Measurements from ENCODE around the gene STRA8.

The STRA8 gene, protein sequence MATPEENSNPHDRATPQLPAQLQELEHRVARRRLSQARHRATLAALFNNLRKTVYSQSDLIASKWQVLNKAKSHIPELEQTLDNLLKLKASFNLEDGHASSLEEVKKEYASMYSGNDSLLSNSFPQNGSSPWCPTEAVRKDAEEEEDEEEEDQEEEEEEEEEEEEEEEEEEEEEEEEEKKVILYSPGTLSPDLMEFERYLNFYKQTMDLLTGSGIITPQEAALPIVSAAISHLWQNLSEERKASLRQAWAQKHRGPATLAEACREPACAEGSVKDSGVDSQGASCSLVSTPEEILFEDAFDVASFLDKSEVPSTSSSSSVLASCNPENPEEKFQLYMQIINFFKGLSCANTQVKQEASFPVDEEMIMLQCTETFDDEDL

DNA sequence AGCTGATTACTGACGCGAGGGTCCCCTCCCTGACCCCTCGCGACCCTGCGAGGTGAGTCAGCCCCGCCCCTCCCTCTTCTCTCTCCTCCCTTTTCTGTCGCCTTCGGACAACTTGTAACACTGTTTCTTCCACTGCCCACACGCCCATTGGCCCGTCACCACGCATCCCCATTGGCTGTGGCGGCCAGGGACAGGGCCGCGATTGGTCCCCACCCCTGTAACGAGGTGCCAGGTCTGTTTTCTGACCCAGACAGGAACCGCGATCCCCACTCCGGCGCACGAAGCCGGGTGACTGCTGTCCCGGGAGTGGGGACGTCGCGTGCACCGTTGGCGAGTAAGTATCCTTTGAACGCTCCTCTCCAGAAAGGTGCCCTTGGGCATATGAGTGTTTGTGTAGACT is at the start of gene STRA8:
Gene STRA8 (plus strand): TSS at position 269 of the 400 bp plus-strand sequence. CDS start 6,687 bp downstream, outside the sequence.
- no peak for DNase-seq (ENCODE audit: low read depth)

DNA sequence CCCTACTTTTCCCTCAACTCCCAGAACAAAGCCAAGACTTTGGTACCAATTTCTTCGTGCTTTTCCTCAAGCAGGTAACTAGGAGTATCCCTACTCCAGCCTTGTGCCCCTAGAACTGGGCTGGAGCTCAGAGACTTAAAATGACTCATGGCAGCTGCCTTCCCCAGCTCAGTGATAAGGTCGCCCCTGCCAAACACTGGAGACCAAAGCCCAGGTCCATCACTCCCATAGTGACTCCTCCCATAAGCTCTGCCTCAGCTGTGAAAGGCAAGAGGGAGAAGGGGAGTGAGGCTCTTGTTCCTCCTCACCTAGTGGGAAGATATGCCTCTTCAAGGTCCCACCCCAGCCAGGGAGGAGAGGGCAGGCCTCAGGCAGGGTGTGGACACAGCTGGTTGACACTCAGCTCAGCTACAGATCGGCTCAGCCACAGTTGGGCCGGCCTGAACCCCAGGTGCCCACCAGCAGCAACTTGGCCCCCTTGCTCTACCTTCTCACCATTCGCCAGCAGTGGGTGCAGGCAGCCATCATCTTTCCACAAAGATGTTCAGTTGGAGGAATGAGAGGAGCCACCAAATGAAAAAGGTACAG is 49.3 kb upstream of the STRA8 start:
- DNase-seq (ENCODE audit: low read depth) = no peak

DNA sequence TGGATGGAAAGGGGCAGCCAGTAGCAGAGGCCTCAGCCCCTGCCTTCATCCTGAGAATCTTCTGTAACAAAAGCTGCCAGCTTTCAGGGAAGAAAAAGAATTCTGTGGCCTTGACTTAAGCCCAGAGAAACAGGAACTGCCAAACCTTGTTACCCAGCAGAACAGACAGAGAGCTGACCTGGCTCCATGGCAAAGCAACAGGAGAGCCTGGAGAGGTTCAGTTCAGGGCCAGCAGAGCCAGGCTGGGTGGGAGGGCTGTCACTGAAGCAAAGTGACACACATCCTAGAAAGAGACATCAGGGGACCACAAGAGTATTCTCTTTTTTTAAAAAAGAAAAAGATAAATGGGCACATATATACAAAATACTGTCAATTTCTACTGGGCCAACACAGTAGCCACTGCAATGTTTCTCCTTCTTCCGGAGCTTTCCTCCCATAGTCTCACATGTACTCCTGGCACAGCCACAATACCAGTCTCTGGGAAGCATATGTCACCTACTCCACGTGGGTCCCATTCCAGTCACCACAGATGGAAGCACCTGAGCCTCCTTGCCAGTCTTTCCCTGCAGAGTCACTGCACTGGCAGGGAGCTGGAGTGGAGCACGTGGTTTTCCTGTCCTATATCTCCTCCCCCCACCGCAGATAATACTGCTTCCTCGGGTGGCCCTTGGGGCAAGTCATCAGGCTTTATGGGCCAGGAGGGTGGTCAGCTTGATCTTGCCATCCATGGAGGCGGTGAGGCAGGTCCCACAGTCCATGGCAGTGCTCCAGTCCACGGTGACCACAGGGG is 48.0 kb upstream of the STRA8 start:
- no peak for DNase-seq (ENCODE audit: low read depth)

DNA sequence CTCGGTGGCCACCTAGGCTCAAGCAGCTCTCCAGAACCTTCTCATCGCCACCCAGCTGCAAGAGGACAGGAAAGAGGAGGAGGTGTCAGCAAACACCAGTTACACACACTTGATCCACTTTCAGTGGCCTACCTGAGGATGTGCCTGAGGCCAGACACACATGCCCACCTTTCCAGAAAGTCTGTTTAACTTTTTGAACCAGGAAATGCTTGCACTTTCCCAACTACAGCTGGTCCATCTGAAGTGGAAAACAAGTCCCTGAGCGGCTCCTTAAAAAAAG is 47.4 kb upstream of the STRA8 start:
- no peak for DNase-seq (ENCODE audit: low read depth)

DNA sequence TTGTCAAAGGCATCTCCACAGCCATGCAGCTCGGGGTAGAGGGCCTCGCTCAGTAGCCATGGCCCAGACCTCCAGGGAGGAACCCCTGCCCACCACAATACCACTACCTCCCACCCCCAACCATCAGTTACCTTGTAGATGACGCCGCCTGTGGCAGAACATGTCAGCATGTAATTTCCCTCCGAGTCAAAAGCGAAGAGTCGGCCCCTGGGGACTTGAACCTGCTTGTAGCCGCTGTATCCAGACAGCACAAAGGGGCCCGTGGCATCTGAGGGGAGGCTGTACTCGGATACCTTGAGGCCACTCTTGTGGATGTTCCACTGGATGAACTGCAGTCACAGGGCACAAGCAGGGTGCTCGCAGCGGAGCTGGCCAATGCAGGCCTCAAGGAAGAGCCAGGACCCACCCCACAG is 46.8 kb upstream of the STRA8 start:
- no peak for DNase-seq (ENCODE audit: low read depth)

DNA sequence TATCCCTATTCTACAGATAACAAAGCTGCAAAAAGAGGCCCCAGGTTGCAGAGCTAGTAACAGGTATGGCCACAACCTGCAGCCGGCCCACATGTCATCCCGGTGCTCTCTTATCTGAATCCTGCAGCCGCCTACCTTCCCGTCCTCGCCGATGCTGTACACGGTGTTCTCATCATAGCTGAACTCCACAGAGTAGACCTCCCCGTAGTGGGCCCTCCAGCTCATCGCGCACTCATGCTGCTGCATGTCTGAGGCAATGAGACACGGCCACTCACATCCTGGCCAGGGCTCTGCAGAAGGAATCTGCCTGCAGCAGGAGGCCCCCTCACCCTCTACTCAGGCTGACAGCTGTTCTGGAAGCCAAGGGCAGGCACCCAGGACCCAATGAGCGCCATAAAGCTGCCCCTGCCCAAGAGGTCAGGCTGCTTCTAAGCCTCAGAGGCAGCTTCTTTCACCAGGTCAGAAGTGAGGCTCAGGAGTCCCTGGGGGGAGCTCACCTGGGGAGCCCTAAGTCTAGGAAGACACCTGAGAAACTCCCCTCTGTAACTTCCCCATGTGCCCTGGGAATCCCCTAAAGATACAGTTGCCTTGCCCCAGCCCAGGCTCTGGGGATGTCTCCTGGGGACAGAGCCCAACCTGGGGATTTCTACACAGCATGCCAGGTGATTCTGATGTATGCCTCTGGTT is 45.2 kb upstream of the STRA8 start:
- DNase-seq (ENCODE audit: low read depth) = no peak

DNA sequence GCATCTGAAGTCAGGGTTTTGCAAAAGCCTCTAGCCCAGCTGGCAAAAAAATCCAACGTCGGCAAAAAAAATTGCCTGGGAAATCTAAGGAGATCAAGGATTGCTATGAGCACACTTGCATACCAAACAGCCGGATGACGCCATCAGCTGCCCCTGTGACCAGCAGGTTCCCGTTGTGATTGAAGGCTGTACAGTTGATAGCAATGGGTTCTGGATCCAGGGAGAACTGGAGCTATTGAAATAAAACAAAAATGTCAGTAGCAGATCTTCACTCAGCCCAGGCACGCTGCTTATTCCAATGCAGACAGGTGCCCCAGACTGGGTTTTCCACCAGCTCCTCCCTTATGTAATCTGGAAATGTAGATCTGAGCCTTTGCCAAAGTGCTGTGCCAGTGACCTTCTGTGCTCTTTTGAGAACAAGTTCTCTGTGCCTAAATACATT is 44.4 kb upstream of the STRA8 start:
- no peak for DNase-seq (ENCODE audit: low read depth)

DNA sequence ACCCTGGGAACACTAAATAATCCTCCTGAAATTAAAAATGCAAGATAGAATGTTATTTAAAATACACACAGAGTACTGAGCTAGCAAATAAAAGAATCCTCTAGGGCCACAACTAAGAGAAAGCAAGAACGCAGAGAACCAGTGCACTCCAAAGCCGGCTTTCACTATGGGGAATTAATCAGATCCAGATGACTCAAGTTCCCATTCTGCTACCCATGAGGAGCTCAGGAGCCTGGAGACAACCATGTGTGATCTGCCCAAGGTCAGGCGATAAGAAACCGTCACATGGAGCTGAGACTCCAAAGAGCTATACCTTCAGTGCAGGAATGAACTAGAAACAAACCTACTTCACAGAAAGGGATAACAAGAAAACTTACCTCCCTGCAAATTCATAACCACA is 43.7 kb upstream of the STRA8 start:
- DNase-seq (ENCODE audit: low read depth) = peak; percentile 32

DNA sequence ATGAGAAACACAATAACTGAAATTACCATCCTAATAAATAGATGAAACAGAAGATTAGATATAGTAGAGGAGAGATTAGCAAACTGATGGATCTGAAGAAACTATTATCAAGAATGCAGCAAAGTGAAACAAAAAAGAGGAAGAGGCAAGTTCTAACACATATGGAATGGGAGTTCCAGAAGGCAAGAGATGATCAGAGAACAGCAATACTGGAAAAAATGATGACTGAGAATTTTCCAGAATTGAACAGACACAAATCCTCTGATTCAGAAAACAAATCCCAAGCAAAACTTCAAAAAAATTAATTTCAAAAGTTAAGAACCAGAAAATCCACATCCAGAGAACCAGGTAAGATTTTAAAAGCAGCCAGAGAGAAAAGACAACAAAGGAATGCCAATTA is 42.9 kb upstream of the STRA8 start:
- no peak for DNase-seq (ENCODE audit: low read depth)

DNA sequence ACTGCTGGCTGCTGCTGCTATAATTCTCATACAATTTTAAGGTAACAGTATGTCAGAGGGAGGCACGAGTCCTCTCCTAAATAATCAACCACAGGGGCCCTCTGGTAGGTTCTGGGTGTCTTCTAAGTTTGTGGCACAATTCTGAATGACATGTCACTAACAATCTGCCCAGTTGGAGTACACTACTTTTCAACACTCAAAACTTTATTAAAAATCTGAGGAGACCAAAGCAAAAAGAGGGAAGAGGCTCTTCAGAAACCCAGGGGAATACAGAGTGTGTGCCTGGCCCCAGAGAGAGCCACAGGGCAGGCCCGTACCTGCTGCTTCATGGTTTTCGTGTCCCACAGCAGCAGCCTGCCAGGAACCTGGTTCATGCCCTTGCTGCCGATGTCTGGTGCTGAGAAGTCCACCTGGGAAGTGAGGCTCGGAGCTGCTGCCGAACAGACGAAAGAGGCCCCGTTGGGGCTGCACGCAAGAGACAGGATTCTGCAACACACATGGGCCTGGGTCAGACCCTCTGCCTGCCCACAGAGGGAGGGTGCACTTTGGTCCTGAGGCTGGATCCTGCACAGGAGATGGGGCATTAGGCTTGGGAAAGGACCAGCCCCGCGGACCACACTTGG is 40.6 kb upstream of the STRA8 start:
- no peak for DNase-seq (ENCODE audit: low read depth)

DNA sequence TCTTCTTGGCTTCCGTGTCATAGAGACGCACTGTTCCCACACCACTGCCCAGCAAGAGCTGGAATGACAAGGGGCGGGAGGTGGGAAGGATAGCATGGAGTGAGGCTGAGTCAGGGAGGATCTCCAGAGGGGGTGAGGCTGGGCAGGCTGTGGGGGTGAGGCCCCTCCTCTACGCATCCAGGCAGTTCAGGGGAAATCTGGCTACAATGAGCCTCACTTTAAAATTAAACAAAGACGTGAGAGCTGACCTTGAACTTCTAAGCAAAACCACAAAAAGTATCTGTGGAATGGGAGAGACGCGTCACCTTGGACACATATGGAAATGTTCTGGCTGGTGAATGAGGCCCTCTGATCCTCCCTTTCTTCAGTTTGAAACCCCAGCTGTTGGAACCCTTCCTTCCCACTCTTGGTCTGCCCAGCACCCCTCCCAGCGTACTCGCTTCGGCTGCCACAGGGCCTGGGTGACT is 40.0 kb upstream of the STRA8 start:
- peak; percentile 73 for DNase-seq (ENCODE audit: low read depth)

DNA sequence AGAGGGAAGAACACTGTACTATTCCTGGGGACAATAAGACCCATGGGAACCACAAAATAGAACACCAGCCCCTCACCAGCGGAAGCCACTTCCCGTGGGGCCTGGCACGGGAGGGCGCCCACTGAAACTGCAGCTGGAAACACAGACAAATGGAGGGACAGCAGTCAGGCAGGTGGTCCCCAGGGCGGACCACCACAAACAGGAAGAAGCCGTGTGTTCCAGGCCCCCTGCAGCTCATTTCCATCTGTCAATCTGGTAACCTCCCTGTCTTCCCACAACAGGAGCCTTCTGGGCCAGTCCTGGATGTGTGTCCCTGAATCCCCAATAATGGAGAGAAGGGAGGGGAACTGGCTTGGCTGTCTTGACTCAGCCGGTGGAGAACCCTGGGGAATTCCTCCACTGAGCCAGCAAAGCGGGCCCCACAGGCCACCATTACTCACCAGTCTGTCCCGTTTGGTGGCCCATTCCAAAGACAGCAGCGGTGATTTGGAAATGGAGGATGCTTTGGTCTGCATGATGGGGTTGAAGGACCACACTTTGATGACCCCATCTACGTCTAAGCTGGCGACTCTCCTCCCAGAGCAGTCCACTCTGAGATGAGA is 39.0 kb upstream of the STRA8 start:
- no peak for DNase-seq (ENCODE audit: low read depth)

DNA sequence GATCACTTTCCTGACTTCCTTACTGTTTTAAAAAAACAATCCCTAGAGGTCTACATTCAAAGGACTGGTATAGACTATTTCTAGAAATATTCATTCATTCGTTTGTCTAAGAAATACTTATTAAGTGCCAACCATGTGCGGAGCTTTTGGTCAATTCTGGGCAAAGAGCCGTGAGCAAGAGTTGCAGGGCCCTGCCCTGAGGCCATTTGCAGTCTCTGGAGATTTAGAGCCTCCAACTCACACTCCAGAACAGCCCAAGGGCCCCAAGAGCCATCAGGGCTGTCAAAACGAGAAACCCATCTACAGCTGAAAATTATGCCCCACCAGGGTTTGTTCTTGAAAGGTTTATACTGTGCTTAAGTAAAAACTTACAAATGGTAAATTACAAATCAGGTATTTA is 38.5 kb upstream of the STRA8 start:
- no peak for DNase-seq (ENCODE audit: low read depth)

DNA sequence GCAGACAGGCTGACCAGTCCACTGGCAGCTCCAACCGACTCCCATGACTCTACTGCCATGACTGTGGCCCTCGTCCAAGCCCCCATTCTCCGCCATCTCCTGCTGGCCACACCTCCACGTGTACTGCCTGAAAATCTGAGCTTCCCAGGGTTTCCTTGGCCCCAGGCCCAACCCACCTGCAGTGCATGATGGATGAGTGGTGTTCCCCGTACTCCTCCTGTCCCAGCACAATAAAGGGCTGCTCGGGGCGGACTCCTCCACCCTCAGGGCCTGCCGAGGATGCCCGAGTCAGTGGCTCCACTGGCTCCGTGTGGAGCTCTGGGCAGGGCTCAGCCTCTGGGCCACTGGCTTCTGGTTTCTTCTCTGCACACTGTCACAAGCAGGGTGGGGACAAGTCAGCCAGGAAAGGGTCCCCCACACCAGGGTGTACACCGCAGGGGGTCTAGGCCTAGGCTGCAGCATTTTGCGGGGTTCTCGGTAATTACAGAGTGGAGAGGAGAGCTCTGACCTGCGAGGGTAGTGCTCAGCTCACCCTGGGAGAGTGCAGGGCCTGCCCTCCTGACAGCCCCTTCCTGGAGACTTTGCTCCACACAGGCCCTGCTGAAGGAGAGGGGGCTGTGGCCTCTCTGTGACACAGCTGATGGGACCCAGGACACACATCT is 37.5 kb upstream of the STRA8 start:
- DNase-seq (ENCODE audit: low read depth) = no peak

DNA sequence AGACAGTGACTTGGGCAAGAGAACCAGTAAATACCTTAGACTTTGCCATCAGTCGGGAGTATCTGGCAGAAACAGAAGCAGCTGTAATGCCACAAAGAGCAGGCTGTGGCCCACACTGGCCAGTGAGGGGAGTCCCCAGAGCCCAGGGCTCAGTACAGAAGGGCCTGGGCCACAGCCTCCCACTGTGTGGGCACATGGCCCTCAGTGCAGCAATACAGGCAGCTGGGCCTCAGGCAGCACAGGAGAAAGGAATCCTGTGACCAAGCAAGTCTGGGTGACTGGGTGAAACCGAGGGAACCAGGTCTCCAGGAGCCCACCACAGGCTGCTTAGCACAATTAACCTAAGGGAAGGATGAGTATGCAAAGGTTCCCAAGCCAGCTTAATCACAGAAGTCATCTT is 36.3 kb upstream of the STRA8 start:
- DNase-seq (ENCODE audit: low read depth) = no peak

DNA sequence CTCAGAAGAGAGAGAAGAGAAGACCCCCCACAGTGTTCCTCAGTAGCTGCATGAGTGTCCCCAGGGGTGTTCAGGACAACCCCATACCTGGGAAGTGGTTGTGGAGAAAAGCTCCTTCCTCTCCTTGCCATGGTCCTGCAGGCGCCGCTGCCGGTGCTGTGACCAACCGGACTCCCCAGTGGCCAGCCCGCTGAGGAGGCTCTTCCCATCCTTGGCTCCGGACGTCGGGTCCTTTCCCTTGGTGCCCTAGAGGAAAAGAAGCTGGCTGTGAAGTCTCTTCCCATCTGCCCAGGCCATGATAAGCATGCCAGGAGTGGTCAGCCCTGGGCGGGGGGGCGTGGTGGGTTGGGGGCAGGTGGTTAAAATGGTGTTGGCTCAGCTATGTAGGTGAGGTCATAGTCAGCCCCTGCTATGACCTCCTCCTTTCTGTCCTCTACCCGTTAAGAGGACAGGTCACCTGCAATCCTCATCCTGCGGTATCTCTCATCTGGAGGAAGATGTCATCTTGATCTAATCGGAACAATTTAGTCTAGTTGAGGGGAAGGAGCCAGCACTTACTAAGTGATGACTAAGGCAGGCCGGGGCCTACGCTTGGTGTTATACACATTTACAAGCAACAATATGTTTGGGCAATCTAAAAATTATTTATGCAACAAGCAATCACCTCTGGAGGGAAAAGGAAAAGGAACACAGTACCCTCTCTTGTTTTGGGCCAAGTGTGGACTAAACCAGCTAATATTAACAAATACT is 35.6 kb upstream of the STRA8 start:
- DNase-seq (ENCODE audit: low read depth) = no peak

DNA sequence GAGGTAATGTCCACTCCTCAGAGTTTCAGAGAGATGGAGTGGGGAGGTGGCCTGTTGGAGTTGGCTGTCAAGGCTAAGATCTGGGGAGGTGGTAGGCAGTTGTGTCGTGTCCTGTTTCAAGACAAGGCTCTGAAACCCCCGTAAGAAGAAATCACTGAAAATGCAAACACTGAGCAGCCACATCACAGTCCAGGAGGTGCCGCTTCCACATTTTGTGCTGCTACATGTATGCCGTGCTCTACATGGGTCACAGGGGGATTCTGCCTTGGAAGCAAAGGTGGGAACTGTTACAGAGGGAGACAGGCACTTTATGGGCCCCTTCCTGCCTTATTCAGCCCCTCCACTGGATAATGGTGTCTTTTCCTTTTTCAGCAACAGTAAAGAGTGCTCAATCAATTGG is 34.2 kb upstream of the STRA8 start:
- DNase-seq (ENCODE audit: low read depth) = no peak

DNA sequence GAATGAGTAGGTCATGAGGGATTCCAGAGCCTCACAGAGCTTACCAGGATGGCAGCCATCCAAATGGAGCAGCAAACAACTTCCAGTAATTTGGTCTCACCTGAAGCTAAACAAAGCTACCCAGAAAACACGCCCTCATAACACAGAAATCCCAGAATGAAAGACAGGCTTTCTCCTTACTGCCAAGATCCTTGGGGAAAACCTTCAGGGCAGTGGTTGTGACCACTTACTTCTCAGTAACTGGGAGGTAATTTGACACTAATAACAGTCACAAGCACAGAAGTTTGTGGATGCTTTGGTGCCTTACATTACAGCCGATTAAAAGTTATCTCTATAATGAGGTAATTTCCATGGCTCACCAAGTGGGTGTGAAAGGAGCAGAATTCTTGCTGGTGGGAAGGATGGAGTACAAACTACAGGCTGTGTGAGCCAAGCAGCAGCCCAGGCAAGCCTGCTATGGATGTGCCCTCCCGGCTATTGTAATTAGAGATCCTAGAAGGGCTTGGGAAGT is 32.8 kb upstream of the STRA8 start:
- no peak for DNase-seq (ENCODE audit: low read depth)

DNA sequence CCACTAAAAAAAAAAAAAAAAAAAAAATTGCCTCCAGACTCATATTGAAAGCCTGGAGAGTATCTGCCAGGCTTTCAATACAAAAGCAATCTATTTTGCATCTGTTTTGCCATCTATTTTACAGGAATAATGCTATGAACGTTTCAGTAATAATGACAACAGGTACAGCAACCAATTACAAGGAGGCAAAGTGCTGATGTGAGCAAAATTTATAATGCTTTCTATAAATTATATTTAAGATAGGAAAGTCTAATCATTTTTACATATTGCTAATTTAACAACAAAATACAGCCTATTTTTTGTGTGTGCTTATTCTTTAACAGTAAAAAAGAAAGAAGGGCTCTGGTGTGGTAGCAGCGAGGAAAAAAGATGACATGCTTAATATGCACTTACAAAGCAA is 32.3 kb upstream of the STRA8 start:
- no peak for DNase-seq (ENCODE audit: low read depth)

DNA sequence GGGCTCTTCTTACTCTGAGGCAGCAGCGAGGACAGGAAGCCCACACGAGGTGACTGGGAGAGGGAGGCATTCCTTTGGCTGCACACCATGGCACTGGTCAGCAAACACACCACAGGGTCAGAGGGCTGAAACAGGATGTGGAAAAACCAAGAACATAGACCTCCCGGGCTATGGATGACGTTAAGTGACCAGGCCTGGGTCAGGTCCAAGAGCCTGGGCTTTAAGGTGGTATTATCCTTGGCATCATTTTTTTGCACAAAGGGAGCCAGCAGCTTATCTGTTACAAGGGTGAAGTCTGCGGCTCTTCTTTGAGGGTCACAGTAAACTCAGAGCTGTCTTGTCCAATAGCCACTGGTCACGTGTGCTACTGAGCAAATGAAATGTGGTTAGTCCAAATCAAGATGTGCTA is 29.3 kb upstream of the STRA8 start:
- DNase-seq (ENCODE audit: low read depth) = no peak
